Peyer's patch (tissue), 4 donors: ENCODE data around the gene FKRP. TPM values are rescaled to one million over a fixed set of nuclear protein-coding genes. Genes with fewer than 3 reads are reported as not detected.
"Not testable (repeated sequence)": the region's sequence is repeated elsewhere in the genome, so short reads cannot be mapped to it uniquely, and the experiment has no call there.

Experiments
- DNase-seq, 3 donors: peaks; one replicate each; pipeline ENCODE4 v3.0.0-alpha.2; 2017 to 2019
- H3K27ac ChIP-seq, 4 donors: fragments of 200-600 bp; sonication (generic); one replicate each; pipeline ENCODE4 v1.5.1; 2016 to 2019
- H3K27me3 ChIP-seq, 2 donors: fragments of 200-600 bp; sonication (generic); one replicate each; pipeline ENCODE4 v1.5.1; 2019
- H3K36me3 ChIP-seq, 3 donors: fragments of 200-600 bp; sonication (generic); one replicate each; pipeline ENCODE4 v1.5.1; 2016 to 2019
- H3K4me1 ChIP-seq, 4 donors: fragments of 200-600 bp; sonication (generic); one replicate each; pipeline ENCODE4 v1.5.1; 2016 to 2019
- H3K4me3 ChIP-seq, 4 donors: fragments of 200-600 bp; sonication (generic); 1 replicate in 3 of 4; 2 replicates in 1 of 4; pipeline ENCODE4 v1.5.1; 2016 to 2019; ENCODE audit warnings: mild to moderate bottlenecking in 1 of 4
- H3K9me3 ChIP-seq, 4 donors: fragments of 200-600 bp; sonication (generic); one replicate each; pipeline ENCODE4 v1.5.1; 2016 to 2019; ENCODE audit warnings: mild to moderate bottlenecking in 1 of 4
- POLR2A ChIP-seq, 2 donors: fragments of 450-650 bp; IDR thresholded peaks; one replicate each; pipeline ENCODE4 v1.5.1; 2017; ENCODE audit warnings: antibody characterized with exemption in 2 of 2, mild to moderate bottlenecking in 2 of 2, moderate library complexity in 2 of 2
- small RNA-seq, 2 donors: library from RNA; depleted of rRNA; stranded (forward); fragments of <200 nt; gene quantifications; one replicate each; pipeline ENCODE3, GENCODE V24; 2016
- total RNA-seq, 4 donors: library from RNA; depleted of rRNA; stranded (reverse); fragments of >200 nt; gene quantifications; one replicate each; pipeline ENCODE4 v1.1.0, GENCODE V29; 2016
- TF ChIP-seq, protein P1 (sequence below), 6 experiments: fragments of 450-650 bp in 4 of 6; fragments of 200-600 bp in 2 of 6; sonication (generic) in 1 of 6; IDR thresholded peaks; one replicate each; pipeline ENCODE4 v1.5.1; 2017 to 2019; ENCODE audit warnings: antibody characterized with exemption in 6 of 6, mild to moderate bottlenecking in 3 of 6, moderate library complexity in 1 of 6

FKRP gene
- total RNA-seq, 4 donors from 2014 or later, result 9.1 to 18.6 (median 15.3) TPM

DNA sequence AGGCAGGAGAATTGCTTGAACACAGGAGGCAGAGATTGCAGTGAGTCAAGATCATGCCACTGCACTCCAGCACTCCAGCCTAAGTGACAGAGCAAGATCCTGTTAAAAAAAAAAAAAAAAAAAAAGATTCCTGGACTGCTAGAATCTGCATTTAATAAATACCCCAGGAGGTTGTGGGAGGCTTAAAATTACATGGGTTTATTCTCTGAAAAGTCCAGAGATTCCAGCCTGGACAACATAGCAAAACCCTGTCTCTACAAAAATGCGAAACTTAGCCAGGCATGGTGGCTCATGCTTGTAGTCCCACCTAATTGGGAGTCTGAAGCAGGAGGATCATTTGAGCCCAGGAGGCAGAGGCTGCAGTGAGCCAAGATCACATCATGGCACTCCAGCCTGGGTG lies 52.0 kb downstream of the FKRP start:
- Histone ChIP-seq H3K27ac (no peak overlapping the region), H3K36me3 (no peaks in the 10 kb centered on the region), H3K4me3 (no peak overlapping the region), H3K27me3 (no peaks in the 10 kb centered on the region), H3K4me1 (no peaks in the 10 kb centered on the region), H3K9me3 (no peaks in the 10 kb centered on the region)
- DNase-seq, result no peak
- TF ChIP-seq, protein P1, sequence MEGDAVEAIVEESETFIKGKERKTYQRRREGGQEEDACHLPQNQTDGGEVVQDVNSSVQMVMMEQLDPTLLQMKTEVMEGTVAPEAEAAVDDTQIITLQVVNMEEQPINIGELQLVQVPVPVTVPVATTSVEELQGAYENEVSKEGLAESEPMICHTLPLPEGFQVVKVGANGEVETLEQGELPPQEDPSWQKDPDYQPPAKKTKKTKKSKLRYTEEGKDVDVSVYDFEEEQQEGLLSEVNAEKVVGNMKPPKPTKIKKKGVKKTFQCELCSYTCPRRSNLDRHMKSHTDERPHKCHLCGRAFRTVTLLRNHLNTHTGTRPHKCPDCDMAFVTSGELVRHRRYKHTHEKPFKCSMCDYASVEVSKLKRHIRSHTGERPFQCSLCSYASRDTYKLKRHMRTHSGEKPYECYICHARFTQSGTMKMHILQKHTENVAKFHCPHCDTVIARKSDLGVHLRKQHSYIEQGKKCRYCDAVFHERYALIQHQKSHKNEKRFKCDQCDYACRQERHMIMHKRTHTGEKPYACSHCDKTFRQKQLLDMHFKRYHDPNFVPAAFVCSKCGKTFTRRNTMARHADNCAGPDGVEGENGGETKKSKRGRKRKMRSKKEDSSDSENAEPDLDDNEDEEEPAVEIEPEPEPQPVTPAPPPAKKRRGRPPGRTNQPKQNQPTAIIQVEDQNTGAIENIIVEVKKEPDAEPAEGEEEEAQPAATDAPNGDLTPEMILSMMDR (IDR thresholded peaks at IDR 0.05), result no peak
- no peak for TF ChIP-seq POLR2A (IDR thresholded peaks at IDR 0.05)

DNA sequence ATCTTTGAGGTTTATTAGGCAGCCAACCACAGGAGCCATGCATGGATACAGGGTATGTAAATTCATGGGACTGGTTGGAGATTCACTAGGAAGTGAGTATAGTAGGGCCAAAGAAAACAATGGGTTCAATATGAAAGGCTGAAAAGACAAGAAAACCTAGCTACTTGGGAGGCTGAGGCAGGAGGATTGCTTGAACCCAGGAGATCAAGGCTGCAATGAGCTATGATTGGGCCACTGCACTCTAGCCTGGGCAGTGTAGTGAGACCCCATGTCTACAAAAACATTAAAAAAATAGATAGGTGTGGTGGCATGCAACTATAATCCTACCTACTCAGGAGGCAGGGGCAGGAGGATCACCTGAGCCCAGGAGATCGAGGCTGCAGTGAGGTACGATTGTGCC lies 52.9 kb downstream of the FKRP start:
- no peak overlapping the region for H3K27ac ChIP-seq
- no peak overlapping the region for H3K4me3 ChIP-seq
- no peak for DNase-seq
- H3K36me3 ChIP-seq, result no peaks in the 10 kb centered on the region
- H3K4me1 ChIP-seq, result peaks cover 0 to 6% (median 2%) of the 10 kb centered on the region in 4 donors
- H3K9me3 ChIP-seq, result no peaks in the 10 kb centered on the region
- no peaks in the 10 kb centered on the region for H3K27me3 ChIP-seq
- TF ChIP-seq POLR2A (IDR thresholded peaks at IDR 0.05), result no peak
- TF ChIP-seq, protein P1 (IDR thresholded peaks at IDR 0.05), result no peak

DNA sequence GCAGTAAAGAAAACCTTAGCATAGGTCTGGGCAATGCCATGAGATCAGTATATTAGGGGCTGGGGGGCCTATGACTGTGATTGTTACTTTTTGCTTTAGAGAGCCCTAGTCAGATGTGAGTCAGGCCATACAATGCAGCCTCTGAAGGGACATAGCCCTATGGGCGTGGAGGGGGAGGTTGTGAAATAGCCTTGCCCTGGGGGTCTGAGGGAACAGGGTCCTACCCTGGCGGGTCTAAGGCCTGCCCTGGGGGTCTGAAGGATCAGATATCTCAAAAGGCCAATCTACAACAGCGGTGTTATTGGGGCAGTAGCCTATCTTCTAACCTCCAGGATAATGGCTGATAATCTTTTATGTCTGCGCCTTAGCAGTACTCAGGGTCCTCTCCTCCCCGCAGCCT lies 56.3 kb downstream of the FKRP start:
- H3K9me3 ChIP-seq, result no peaks in the 10 kb centered on the region
- H3K27ac ChIP-seq, result no peak overlapping the region
- H3K4me1 ChIP-seq, result peaks cover 0 to 6% (median 3%) of the 10 kb centered on the region in 4 donors
- DNase-seq, result no peak
- TF ChIP-seq POLR2A (IDR thresholded peaks at IDR 0.05), result no peak
- TF ChIP-seq, protein P1 (IDR thresholded peaks at IDR 0.05), result no peak
- no peaks in the 10 kb centered on the region for H3K27me3 ChIP-seq
- no peaks in the 10 kb centered on the region for H3K36me3 ChIP-seq
- H3K4me3 ChIP-seq, result no peak overlapping the region

DNA sequence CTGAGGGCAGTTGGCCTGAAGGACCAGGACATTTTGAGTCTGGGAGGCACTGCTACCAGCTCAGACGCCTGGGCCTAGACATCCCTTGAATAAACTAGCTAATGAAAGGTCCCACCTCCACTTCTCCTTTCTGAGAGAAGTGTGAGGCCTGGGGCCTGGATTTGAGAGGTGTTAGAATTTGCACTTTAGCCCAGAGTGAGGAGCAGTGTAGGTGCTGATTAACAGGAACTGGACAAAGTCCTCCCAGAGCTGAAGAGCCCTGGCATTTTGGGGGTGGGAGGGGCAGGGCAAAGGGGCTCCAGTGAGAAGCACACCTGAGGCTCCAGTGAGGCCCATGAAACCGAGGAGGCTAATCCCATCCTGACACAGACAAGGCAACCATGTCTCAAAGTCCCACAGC lies 57.7 kb downstream of the FKRP start:
- no peak for TF ChIP-seq POLR2A (IDR thresholded peaks at IDR 0.05)
- Histone ChIP-seq H3K4me1 (peaks cover 0 to 6% (median 3%) of the 10 kb centered on the region in 4 donors), H3K9me3 (no peaks in the 10 kb centered on the region), H3K27me3 (no peaks in the 10 kb centered on the region), H3K4me3 (no peak overlapping the region), H3K27ac (peak overlapping the region in 1 of 4 donors; percentile 81), H3K36me3 (no peaks in the 10 kb centered on the region)
- DNase-seq, result peak in 1 of 3 donors; percentile 51

DNA sequence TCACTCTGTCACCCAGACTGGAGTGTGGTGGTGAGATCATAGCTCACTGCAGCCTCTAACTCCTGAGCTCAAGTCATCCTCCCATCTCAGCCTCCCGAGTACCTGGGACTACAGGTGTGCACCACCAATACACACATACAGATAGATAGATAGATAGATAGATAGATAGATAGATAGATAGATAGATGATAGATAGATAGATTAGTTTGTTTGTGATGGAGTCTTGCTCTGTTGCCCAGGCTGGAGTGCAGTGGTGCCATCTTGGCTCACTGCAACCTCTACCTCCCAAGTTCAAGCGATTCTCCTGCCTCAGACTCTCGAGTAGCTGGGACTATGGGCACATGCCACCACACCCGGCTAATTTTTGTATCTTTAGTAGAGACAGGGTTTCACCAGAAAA lies 58.6 kb downstream of the FKRP start:
- not testable (repeated sequence) for H3K4me3 ChIP-seq, H3K36me3 ChIP-seq, H3K27ac ChIP-seq, H3K4me1 ChIP-seq, H3K9me3 ChIP-seq, DNase-seq, H3K27me3 ChIP-seq

DNA sequence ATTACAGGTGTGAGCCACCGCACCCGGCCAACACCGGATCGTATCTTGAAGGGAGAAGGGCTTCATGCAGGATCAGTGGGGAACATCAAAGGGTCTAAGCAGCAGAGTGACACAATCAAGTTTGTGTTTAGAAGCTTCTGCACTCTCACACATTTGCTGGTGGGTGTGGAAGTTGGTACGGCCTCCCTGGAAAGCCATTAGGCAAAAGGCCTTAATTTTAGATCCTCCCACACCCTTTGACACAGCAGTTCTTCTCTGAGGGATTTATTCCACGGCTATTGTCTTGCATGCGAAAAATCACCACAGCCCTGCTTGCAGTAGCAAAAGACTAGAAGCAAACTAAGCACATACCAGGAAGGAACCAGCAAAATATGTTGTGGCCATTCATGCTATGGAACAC lies 60.8 kb downstream of the FKRP start:
- no peaks in the 10 kb centered on the region for H3K36me3 ChIP-seq
- DNase-seq, result no peak
- peaks cover 0 to 6% (median 3%) of the 10 kb centered on the region in 4 donors for H3K4me1 ChIP-seq
- H3K27ac ChIP-seq, result no peak overlapping the region
- no peak overlapping the region for H3K4me3 ChIP-seq
- TF ChIP-seq, protein P1 (IDR thresholded peaks at IDR 0.05), result no peak
- no peak for TF ChIP-seq POLR2A (IDR thresholded peaks at IDR 0.05)
- no peaks in the 10 kb centered on the region for H3K27me3 ChIP-seq
- H3K9me3 ChIP-seq, result no peaks in the 10 kb centered on the region

Small RNA genes lying within 50 kb of the gene (small RNA-seq; reads per million reads assigned to genes)
- 0.06 to 0.13 reads per million in 2 donors for gene MIR320E
- gene RF00019, result 0 reads per million in 2 donors

Other genes starting within 250 kb of the FKRP start
- 100 to 1,000 TPM; 134 to 282 (median 237) TPM for gene CALM3, start 144.7 kb upstream of the FKRP start, total RNA-seq
- 1 to 10 TPM in 2 of 4 donors, not detected in 2; 3.4 to 5.8 TPM for gene PTGIR, start 121.0 kb upstream of the FKRP start, total RNA-seq
- gene GNG8, start 109.9 kb upstream of the FKRP start, total RNA-seq, result not detected
- gene DACT3, start 84.9 kb upstream of the FKRP start, total RNA-seq, result 1 to 10 TPM in 2 of 4 donors, under 1 TPM in 2; 0.53 to 2.3 (median 1.4) TPM
- gene PRKD2, start 28.9 kb upstream of the FKRP start, total RNA-seq, result 10 to 100 TPM; 57.0 to 88.8 (median 64.0) TPM
- gene STRN4, start 393 bp downstream of the FKRP start, total RNA-seq, result 100 to 1,000 TPM in 3 of 4 donors, 10 to 100 TPM in 1; 80.9 to 146 (median 116) TPM
- gene SLC1A5, start 42.5 kb downstream of the FKRP start, total RNA-seq, result 10 to 100 TPM; 19.8 to 34.7 (median 31.2) TPM
- 10 to 100 TPM; 56.9 to 83.6 (median 64.5) TPM for gene AP2S1, start 104.8 kb downstream of the FKRP start, total RNA-seq
- 100 to 1,000 TPM in 1 of 4 donors, 10 to 100 TPM in 3; 41.3 to 100 (median 85.4) TPM for gene ARHGAP35, start 114.9 kb downstream of the FKRP start, total RNA-seq